Ectodermal cell (in vitro differentiated cells): Measurements from ENCODE around the gene EAF2.

Experiments used
- H3K27ac ChIP-seq: 2 replicates; pipeline ENCODE4 v1.7.0; 2013; ENCODE audit warnings: mild to moderate bottlenecking, low read depth, low read length; ENCODE audit not compliant: insufficient read depth, poor library complexity, severe bottlenecking
- H3K27me3 ChIP-seq: 2 replicates; pipeline ENCODE4 v1.7.0; 2013; ENCODE audit warnings: mild to moderate bottlenecking, low read length; ENCODE audit not compliant: insufficient read depth, control insufficient read depth, poor library complexity, severe bottlenecking
- H3K36me3 ChIP-seq: one replicate; pipeline ENCODE4 v1.7.0; 2013; ENCODE audit warnings: low read length; ENCODE audit not compliant: control insufficient read depth, insufficient read depth
- H3K4me1 ChIP-seq: one replicate; pipeline ENCODE4 v1.7.0; 2013; ENCODE audit warnings: low read length; ENCODE audit not compliant: control insufficient read depth, insufficient read depth
- H3K4me3 ChIP-seq: 2 replicates; pipeline ENCODE4 v1.7.0; 2013; ENCODE audit warnings: low read depth, low read length, control low read depth; ENCODE audit not compliant: insufficient read depth
- H3K9me3 ChIP-seq: 2 replicates; pipeline ENCODE4 v1.7.0; 2013; ENCODE audit warnings: mild to moderate bottlenecking, low read length, moderate library complexity; ENCODE audit not compliant: control insufficient read depth
- WGBS, 2 experiments: methylation state at CpG; one replicate each; pipeline ENCODE4 v1.1.7; 2013; ENCODE audit warnings: missing lambda C conversion rate in 2 of 2; 5-methylcytosine and 5-hydroxymethylcytosine counted together

The EAF2 gene

DNA sequence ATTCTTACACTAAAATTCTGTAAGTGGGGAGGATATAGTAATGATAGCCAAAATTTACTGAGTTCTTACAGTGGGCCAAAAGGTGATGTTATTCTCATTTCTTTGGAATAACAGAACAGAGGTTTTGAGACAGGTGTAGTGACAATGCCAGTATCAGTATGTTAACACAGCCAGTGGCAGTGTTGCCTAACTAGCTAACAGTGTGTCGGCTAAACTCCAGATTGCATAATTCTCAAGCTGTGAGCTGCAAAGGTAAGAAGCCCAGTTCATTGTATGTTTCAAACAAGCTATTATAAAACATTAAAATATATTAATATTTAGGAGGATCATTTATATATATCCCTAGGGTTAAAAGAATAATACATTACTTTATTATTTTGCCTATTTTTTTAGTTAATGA, 60.1 kb downstream of the EAF2 start:
- WGBS, 2 experiments = 0% methylated on average over 1 of the region's 1 CpG
- no peaks in the 10 kb centered on the region for H3K27me3 ChIP-seq
- H3K27ac ChIP-seq = no peak overlapping the region
- H3K9me3 ChIP-seq = no peaks in the 10 kb centered on the region
- H3K4me3 ChIP-seq = no peak overlapping the region
- H3K36me3 ChIP-seq = no peaks in the 10 kb centered on the region
- H3K4me1 ChIP-seq = peaks cover 9% of the 10 kb centered on the region

DNA sequence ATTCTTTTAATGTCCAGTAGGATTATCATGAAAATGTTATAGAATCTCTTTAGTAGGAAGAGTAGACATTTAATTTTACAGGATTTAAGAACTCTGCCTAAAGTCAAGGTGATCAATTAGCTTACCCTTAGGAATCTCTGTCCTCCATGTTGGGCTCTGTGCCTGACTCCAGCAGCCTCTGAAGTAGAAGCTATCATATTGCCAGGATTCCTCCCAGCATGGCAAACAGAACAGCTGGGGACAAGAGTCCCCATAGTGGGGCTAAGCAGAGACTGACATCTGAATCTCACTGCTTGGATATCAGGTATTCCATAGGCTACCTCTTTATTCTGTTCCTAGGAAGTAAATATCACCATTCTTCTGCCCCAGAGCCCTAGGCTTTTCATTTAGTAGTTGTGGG, 60.7 kb downstream of the EAF2 start:
- Histone ChIP-seq H3K9me3 (no peaks in the 10 kb centered on the region), H3K27ac (no peak overlapping the region)

DNA sequence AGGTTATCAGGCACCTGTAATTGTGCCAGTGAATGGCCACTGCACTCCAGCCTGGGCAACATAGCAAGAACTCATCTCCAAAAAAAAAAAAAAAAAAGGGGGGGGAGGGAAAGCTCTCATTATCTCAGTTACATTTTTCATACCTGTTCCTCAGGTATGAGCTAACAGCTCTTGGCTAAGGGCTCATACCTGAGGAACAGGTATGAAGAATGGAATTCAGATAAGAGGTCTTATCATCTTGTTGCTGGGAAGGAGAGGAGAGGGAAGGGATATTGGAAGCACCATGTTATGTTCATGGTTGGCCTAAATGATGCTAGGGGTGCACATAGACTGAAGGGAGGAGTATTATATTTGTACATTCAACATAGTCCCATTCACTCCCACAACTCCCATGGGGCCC, 61.8 kb downstream of the EAF2 start:
- Histone ChIP-seq H3K9me3 (no peaks in the 10 kb centered on the region), H3K27me3 (no peaks in the 10 kb centered on the region), H3K4me1 (peaks cover 9% of the 10 kb centered on the region), H3K36me3 (no peaks in the 10 kb centered on the region), H3K27ac (no peak overlapping the region), H3K4me3 (no peak overlapping the region)

More for the DNA sequence above, 60.7 kb downstream of the EAF2 start:
- H3K27me3 ChIP-seq = no peaks in the 10 kb centered on the region
- no peak overlapping the region for H3K4me3 ChIP-seq
- peaks cover 9% of the 10 kb centered on the region for H3K4me1 ChIP-seq
- no peaks in the 10 kb centered on the region for H3K36me3 ChIP-seq

DNA sequence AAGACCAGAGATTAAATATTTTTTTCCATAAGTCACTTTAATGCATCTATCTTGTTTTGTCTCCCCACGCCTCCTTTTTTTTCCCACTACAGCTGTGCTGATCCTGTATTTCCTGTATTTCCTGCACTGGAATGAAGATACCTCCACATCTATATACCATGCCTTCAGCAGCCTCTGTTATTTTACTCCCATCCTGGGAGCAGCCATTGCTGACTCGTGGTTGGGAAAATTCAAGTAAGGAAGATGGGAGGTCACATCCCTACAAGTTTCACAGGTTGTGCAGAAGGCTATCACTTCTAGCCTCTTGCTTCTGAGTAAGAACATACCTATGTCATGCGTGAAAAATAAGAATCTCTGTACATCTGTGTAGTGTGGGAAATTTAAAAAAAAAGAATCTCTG, 62.3 kb downstream of the EAF2 start:
- no peak overlapping the region for H3K4me3 ChIP-seq
- peaks cover 9% of the 10 kb centered on the region for H3K4me1 ChIP-seq
- H3K9me3 ChIP-seq = no peaks in the 10 kb centered on the region
- no peak overlapping the region for H3K27ac ChIP-seq
- H3K36me3 ChIP-seq = no peaks in the 10 kb centered on the region
- 88 to 97% methylated on average over 2 to 3 of the region's 3 CpGs for WGBS, 2 experiments
- H3K27me3 ChIP-seq = no peaks in the 10 kb centered on the region

DNA sequence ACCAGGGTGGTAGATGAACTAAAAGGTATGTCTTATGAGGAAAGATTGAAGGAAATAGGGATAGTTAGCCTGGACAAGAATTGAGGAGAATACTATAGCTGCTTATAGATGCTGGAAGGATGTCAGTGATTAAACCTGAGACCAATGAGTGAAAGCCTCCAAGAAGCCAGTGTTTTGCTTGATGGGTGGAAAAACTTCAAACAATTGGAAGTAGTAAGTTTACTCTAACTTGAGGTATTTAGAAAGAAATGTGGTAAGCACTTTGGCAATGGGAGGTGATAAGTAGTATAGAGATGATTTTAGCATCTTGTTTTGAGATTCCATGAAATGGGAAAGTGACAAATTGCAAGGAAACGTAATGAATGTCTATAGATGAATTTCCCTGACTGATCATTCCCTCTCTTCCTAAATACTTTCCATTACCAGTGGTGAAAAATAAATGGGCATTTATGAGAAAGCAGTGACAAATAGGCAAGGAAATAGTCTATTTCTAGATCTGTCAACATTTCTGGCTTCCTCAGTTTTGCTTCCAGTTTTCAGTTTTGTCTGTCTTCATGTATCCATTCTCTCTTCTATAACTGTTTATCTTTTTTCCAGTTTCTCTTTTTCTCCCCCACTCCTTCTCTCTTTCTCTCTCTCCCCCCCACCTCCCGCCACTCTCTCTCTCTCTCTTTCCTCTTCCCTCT, 78.4 kb downstream of the EAF2 start:
- WGBS, 2 experiments = 64 to 92% methylated on average over 1 to 2 of the region's 2 CpGs
- Histone ChIP-seq H3K27me3 (no peaks in the 10 kb centered on the region), H3K27ac (no peak overlapping the region), H3K36me3 (no peaks in the 10 kb centered on the region), H3K4me1 (no peaks in the 10 kb centered on the region), H3K9me3 (peaks cover 2% of the 10 kb centered on the region), H3K4me3 (no peak overlapping the region)

DNA sequence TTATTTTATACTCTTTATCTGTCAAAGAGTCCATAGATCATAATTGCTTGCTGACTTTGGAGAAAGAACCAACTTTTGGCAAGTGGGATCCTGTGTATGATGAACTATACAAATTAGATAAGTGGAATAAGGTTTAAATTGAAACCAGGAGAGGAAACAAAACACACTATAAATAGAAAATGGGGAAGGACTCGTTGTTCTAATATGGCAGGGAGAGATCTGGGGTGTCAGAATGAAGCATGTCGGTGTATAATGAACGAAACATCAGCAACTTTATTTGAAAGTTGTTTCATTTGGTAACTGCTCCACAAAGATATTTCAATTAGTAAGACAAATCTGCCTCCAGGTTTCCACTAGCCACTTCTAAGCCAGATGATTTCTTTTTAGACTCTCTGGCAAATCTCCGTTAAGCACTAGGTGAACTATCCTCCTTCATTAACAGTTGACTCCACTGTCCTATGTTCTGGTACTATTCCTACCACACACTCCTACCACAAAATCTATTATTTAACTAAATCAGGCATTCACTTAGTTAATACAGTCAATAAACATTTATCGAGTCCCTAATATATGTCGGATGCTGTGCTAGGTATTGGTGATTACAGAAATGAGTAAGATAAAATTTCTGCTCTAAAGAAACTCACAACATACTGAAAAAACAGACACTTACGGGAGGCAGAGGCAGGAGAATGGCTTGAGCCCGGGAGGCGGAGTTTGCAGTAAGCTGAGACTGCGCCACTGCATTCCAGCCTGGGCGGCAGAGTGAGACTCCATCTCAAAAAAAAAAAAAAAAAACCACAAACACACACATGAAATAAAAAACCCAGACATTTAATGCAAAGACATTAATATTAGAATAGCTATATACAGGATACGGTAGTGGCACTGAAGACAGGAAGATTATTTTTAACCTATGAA, 79.3 kb downstream of the EAF2 start:
- Histone ChIP-seq H3K9me3 (no peaks in the 10 kb centered on the region), H3K27ac (no peak overlapping the region), H3K4me1 (no peaks in the 10 kb centered on the region), H3K36me3 (no peaks in the 10 kb centered on the region), H3K27me3 (no peaks in the 10 kb centered on the region), H3K4me3 (no peak overlapping the region)
- WGBS, 2 experiments = 74 to 93% methylated on average over 5 to 10 of the region's 12 CpGs

DNA sequence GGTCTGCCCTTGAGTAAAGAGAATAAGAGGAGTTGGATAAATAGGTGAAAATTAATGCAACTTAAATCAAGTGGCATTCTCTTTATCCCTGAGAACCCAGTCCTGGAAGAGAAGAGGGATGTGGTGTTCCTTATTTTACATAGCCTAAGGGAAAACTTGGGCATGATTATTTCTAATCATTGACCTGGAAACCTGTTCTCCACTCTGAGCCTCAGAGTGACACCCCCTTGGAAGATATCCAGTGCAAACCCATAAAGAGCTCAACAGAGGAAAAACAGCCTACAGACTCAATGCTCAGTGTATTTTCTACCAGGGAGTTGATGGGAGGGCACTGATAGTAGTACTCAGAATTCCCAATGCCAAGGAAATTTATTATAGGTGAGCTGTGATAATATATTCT, 81.2 kb downstream of the EAF2 start:
- Histone ChIP-seq H3K36me3 (no peaks in the 10 kb centered on the region), H3K27me3 (no peaks in the 10 kb centered on the region), H3K4me1 (no peaks in the 10 kb centered on the region), H3K27ac (no peak overlapping the region), H3K9me3 (no peaks in the 10 kb centered on the region), H3K4me3 (no peak overlapping the region)

DNA sequence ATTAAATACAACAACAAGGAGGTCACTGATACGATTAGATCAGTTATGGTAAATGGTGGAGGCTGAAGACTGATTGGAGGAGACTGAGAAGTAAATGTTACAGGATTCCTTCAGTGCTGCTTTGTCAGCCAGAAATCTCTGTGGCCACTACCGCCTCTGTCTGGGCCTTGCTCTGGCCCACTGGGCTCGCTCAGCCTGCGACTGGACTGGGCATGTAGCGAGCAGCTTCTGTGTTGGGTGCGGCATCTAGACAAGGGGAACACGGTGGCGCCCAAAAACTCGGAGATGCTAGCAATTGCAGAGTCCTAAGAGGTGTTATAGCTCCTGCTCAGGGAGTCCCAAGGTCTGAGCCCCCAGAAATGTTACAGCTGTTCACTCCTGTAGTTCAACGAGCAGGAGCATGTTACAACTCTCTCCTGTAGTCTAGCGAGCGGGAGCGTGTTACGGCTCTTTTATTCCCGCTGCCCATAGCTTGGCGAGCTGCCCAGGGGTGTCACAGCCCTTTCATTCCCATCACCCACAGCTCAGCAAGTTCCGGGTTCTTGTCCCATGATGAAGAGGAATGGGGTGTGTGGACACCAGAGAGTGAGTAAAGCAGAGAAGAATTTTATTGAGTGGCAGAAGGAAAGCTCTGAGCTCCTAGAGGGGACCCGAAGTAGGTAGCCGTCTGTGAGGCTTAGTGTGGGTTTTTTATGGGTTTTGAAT, 83.9 kb downstream of the EAF2 start:
- Histone ChIP-seq H3K36me3 (no peaks in the 10 kb centered on the region), H3K4me1 (no peaks in the 10 kb centered on the region), H3K9me3 (no peaks in the 10 kb centered on the region), H3K27ac (no peak overlapping the region), H3K4me3 (no peak overlapping the region), H3K27me3 (no peaks in the 10 kb centered on the region)
- WGBS, 2 experiments = 90 to 91% methylated on average over 18 to 19 of the region's 19 CpGs

DNA sequence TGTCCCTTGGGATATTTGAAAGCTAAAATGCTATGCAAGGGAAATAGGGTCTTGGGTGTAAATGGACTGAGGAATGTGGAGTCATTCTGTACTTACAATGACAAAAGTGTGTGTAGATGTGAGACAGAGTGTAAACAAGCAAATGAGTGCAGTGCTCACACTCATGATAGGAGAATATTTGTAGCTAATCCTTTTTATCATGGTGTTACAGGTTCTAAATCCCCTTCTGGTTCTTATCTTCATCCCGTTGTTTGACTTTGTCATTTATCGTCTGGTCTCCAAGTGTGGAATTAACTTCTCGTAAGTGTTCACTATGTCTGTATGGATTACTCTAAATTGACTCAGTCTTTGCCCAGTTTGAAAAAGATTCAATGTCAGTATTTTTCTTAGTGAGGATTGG, 89.7 kb downstream of the EAF2 start:
- Histone ChIP-seq H3K36me3 (no peaks in the 10 kb centered on the region), H3K27me3 (no peaks in the 10 kb centered on the region), H3K9me3 (peaks cover 2% of the 10 kb centered on the region), H3K4me1 (no peaks in the 10 kb centered on the region), H3K27ac (no peak overlapping the region), H3K4me3 (no peak overlapping the region)
- 89 to 93% methylated on average over 3 of the region's 3 CpGs for WGBS, 2 experiments

DNA sequence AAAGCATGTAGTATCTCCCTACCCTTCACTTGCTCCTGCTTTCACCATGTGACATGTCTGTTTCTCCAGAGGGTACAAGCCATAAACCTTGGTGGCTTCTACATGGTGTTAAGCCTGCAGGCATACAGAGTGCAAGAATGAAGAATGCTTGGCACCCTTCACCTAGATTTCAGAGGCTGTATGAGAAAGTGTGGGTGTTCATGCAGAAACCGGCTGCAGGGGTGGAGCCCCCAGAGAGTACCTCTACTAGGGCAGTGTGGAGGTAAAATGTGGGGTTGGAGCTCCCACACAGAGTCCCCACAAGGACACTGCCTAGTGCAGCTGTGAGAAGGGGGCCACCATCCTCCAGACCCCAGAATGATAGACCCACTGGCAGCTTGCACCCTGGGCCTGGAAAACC, 91.4 kb downstream of the EAF2 start:
- Histone ChIP-seq H3K36me3 (no peaks in the 10 kb centered on the region), H3K9me3 (peaks cover 2% of the 10 kb centered on the region), H3K27ac (no peak overlapping the region), H3K4me3 (no peak overlapping the region), H3K27me3 (no peaks in the 10 kb centered on the region), H3K4me1 (no peaks in the 10 kb centered on the region)
- 44 to 49% methylated on average over 1 of the region's 1 CpG for WGBS, 2 experiments
